GM19193 (cell line): Measurements from ENCODE around the gene B3GAT1.

ENCODE experiments used
- POLR2A ChIP-seq: IDR thresholded peaks from 4 replicates; pipeline ENCODE4 v1.6.1; 2011; ENCODE audit not compliant: insufficient read depth, insufficient read length; ENCODE audit errors: extremely low read depth

The B3GAT1 gene

GRCh38 chr11:134405436-134405835 lies 6.6 kb downstream of the B3GAT1 start:
- TF ChIP-seq POLR2A, result no peak

- TF ChIP-seq POLR2A, result no peak
Measured at GRCh38 chr11:134404575-134405341, 7.3 kb downstream of the B3GAT1 start.

GRCh38 chr11:134402910-134403309 lies 9.1 kb downstream of the B3GAT1 start:
- TF ChIP-seq POLR2A, result no peak

GRCh38 chr11:134401825-134402809 lies 9.9 kb downstream of the B3GAT1 start:
- TF ChIP-seq POLR2A, result no peak

GRCh38 chr11:134399996-134400395 lies 12.0 kb downstream of the B3GAT1 start:
- no peak for TF ChIP-seq POLR2A

GRCh38 chr11:134399293-134399654 lies 12.8 kb downstream of the B3GAT1 start:
- no peak for TF ChIP-seq POLR2A

GRCh38 chr11:134398644-134399292 lies 13.3 kb downstream of the B3GAT1 start:
- no peak for TF ChIP-seq POLR2A

GRCh38 chr11:134398079-134398444 lies 14.0 kb downstream of the B3GAT1 start:
- TF ChIP-seq POLR2A, result no peak

GRCh38 chr11:134397304-134398078 lies 14.6 kb downstream of the B3GAT1 start:
- TF ChIP-seq POLR2A, result no peak

- no peak for TF ChIP-seq POLR2A
Measured at GRCh38 chr11:134395002-134395401, 17.0 kb downstream of the B3GAT1 start.

- TF ChIP-seq POLR2A, result no peak
Measured at GRCh38 chr11:134394311-134394710, 17.7 kb downstream of the B3GAT1 start.

GRCh38 chr11:134393638-134394037 lies 18.4 kb downstream of the B3GAT1 start:
- TF ChIP-seq POLR2A, result no peak

- no peak for TF ChIP-seq POLR2A
Measured at GRCh38 chr11:134392953-134393615, 19.0 kb downstream of the B3GAT1 start.

- no peak for TF ChIP-seq POLR2A
Measured at GRCh38 chr11:134391656-134392055, 20.4 kb downstream of the B3GAT1 start.
